Measurements from ENCODE around the gene NIPBL.
"Not testable (repeated sequence)": the region's sequence is repeated elsewhere in the genome, so short reads cannot be mapped to it uniquely, and the experiment has no call there.

The NIPBL gene

DNA sequence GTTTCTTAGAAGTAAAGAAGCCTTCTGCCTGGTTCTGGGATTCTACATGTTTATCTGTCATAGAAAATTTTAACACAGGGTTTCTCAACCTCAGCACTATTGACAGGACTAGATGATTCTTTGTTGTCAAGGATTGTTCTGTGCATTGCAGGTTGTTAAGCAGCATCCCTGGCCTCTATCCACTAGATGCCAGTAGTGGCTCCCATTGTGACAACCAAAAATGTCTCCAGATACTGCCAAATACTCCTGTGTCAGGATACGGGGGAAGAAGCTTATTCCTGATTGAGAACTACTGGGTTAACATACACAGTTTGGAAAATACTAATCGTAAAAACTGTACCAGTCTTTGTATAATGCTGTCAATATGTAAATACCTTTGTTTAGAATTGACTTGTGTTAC, 167.1 kb downstream of the NIPBL start:
- no peak for DNase-seq

DNA sequence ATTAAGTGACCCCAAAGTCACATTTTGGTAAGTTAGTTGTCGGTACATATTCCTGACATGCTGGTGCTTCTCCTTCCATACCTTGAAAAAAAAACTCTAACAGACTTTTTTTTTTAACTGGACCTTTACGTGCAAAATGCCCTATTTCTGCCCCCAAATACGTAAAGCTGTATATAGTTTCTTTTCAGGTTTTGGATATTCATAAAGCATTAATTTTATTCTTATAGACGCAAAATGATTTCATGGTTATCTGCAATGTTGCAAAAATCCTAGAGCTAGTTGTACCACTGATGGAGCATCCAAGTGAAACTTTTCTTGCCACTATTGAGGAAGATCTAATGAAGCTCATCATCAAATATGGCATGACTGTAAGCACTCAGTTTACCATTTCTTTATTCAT, 167.6 kb downstream of the NIPBL start:
- no peak for DNase-seq

DNA sequence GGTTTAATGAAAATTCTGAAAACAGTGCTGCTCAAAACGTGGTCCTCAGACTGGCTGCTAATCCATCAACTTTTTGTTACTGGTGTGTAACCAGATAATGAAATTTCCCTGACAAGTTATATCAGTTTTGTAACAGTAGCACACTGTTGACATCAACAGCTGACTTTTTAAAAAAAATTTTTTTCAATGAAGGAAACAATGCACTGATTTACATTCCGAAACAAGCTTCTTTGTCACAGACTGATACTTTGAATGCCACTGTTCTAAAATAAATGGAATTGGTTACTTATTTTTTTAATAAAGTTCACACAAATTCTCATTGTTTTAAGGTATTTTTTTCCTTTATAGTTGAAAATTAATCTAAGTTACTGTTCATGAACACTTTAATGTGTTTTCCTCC, 169.1 kb downstream of the NIPBL start:
- DNase-seq = no peak

DNA sequence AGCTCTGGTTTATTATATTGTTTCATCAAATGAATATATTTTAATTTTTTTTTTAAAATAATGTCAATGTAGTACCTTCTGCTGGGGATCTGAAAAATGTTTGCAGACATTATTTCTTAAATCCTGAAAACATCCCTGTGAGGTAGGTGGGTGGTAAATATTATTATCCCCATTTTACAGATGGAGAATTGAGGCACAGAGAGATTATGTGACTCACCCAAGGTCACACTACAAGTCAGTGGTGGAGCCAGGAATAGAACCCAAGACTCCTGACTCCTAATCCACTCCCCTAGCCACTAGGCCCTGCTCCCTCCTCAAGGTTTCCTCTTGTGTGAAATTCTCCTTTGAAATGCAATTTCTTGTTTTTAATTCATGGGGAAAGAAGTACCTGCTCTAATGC, 171.4 kb downstream of the NIPBL start:
- DNase-seq = no peak

DNA sequence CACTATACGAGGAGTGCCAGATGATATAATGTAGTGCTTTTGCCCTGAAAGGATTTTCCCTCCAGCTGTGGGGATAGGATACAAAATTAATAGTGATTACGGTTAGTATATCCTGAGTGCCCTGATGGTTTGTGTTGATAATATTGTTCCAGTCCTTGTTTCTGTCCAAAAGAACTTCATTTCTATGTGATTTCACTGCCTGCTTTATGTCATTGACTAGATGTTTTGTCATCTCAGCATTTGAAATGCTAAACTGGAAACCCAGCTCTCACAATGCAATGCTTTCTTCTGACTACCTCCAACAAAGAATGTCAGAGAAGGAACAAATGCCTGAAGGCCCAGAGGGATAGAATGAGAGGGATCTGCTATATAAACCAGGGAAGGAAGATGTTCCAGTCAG, 177.8 kb downstream of the NIPBL start:
- DNase-seq = no peak

DNA sequence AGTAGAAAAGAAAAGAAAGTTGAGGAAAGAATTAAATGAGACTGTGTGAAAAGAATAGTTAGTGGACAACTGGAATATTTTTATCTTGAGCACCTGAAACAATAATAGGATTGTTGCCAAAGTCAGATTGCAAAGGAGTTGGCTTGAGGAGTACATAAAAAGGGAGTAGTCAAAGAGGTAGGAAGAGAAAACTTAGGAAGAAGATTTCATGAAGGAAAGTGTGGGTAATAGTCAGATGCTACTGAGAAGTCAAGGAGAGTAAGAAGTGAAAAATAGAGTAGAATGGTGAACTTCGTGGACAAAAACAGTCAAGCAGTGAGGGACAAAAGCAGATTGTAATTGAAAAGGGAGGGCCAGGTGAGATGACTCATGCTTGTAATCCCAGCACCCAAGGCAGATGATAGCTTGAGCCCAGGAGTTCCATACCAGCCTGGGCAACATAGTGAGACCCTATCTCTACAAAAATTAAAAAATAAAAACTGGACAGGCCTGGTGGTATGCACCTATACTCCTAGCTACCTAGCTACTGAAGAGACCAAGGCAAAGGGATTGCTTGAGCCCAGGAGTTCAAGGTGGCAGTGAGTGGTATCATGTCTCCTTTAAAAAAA, 178.9 kb downstream of the NIPBL start:
- no peak for DNase-seq

DNA sequence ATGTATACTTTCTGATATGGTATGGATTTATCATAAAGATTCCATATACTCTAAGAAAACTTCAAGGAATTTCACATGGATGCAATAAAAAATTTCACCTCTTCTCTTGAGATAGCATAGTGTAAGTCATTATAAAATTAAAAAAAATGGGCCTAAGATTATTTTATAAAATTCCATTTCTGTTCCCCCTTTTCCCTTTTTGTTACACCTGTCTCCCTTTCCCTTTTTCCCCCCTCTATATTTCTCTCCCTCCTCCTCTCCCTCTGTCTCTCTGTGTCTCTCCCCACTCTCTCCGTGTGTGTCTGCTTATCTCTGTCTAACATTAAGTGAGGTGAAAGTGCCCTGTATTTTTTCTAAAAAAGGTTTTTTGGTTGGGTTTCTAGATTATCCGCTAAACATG, 180.2 kb downstream of the NIPBL start:
- DNase-seq = no peak

DNA sequence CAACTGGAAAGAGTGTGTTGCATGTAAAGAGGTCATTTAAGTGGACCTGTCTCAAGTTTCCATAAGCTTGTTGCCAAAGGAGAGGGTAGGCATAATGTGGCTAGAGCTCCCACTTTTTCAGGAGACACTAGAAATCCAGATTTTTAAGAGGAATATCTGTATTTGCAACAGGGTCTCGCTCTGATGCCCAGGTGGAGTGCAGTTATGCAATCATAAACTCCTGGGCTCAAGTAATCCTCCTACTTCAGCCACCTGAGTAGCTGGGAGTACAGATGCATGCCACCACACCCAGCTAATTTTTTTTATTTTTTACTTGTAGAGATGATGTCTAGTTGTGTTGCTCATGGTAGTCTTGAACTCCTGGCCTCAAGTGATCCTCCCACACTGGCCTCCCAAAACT, 183.5 kb downstream of the NIPBL start:
- no peak for DNase-seq

DNA sequence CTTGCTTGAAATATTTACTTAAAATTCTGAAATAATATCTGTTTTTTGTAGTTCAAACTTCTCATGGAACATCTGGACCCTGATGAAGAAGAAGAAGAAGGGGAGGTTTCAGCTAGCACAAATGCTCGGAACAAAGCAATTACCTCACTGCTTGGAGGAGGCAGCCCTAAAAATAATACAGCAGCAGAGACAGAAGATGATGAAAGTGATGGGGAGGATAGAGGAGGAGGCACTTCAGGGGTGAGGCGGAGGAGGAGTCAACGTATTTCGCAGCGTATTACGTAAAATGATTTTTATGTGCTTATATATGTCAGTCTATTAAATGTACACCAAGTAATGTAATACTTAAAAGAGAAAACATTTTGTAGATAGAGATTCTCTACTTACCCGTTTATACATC, 187.2 kb downstream of the NIPBL start:
- DNase-seq = no peak

DNA sequence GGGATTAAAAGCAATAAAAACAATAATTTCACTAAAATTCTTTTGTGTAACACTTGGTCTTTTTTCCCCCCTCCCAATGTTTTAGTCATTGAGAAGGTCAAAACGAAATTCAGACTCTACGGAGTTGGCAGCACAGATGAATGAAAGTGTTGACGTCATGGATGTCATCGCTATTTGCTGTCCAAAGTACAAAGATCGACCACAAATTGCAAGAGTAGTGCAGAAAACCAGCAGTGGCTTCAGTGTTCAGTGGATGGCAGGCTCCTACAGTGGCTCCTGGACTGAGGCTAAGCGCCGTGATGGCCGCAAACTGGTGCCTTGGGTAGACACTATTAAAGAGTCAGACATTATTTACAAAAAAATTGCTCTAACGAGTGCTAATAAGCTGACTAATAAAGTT, 187.9 kb downstream of the NIPBL start:
- DNase-seq = no peak

DNA sequence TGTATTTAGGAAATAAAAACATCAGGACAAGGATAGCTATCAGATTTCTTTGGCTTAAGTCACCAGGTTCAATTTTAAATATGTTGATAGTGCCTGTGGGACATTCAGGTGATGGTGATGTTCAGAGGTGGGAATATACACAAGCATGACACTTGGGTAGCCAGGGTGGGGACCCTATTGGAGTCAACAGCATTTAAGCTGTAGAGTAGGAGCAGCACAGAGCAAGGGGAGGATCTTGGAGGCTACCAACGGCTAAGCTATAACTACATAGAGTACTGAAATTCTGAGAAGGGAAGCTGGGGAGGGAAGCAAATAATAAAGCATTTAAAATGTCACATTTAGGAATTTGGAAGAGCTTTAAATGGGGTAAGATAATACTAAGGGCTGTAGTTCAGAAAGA, 194.9 kb downstream of the NIPBL start:
- no peak for DNase-seq

DNA sequence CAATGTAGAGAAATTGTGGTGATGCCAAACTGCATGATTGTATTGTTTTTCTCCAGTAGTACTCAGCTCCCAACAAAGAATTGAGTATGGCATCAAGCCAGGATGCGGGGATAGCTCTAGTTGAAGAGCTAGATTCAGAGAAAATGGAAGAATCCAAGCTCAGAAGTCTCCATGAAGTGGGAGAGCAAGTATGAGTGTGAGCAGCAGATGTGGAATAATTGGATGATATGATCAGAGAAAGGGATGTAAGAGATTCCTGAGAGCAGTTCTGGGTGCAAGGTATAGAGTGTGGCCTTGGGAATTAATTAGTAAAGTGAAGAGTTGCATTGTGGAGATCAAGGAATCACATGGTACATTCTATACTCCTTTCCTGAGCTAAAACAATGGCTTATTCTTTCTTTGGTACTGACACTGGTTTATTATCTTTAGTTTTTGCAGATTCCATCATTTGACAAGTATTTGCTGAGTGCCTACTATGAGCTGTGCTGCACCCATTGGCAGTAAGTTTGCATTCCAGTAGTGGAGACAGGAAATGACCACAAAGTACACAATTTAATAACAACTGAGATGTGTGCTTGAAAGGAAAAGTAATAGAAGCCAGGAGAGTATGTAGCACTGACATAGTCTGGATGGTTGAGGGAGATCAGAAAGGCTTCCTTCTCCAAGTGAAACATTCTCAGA, 195.5 kb downstream of the NIPBL start:
- DNase-seq = no peak

DNA sequence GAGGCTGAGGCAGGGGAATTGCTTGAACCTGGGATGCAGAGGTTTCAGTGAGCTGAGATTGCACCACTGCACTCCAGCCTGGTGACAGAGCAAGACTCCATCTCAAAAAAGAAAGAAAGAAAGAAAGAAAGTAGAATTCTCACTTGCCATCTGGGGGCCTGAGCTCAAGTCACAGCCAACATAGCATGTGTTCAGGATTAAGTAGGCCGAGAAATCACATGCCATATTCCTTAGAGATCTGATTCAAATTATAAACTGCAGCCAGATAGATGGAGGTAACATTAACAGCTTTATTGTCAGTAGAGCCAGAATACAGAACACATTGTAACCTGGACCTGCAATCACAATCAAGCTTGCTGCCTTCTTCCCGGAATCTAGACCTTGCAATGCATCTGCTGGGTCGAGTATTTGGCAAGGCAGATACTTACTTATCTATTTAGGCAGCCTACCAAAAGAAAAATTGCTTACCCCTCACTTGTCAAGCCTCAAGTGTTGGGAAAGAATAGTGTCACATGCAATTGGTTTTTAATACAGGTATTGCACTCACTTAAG, 198.9 kb downstream of the NIPBL start:
- DNase-seq = no peak

DNA sequence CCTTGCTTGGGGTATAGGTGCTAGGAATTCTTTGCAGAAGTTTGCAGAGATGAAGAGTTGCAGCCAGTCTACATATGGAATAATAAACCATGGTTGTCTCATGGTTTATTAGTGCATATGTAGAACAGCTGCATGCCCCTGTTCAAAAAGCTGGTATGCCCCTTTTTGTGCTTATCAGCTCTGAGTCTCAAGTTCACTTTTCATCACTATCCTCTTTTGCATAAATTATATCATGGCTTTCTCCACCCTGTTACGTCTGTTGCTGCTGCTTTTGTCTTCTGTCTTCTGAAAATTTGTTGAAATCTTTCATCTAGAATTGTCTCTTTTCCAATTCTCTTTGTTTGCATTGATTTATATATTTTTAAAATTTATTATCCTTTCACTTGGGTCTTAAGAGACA, 200.6 kb downstream of the NIPBL start:
- DNase-seq = no peak

DNA sequence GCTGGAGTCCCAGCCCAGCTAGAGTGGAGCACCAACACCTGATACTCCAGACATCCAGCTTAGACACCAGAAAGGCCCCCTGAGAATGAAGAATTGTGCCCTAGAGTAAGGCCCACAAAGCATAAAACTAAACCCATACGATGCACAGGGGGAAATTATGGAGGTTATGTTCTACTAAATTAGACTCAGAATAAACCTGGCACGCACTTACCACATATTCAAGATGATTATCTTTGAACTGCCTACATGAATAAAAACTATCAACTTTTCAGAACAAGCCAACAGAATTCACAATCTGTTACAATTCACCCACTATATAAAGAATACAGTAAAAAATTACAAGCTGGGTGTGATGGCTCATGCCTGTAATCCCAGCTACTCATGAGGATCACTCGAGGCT, 204.1 kb downstream of the NIPBL start:
- no peak for DNase-seq

DNA sequence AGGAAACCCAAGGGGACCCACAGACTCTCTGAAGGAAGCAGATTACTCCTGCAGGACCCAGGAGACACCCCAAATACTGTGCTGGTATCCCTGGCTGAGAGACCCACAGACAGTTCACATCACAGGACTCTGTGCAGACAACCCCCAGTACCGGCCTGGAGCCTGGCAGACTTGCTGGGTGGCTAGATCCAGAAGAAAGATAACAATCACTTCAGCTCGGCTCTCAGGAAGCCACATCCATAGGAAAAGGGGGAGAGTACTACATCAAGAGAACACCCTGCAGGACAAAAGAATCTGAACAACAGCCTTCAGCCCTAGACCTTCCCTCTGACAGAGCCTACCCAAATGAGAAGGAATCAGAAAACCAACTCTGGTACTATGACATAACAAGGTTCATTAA, 206.4 kb downstream of the NIPBL start:
- not testable (repeated sequence) for DNase-seq

DNA sequence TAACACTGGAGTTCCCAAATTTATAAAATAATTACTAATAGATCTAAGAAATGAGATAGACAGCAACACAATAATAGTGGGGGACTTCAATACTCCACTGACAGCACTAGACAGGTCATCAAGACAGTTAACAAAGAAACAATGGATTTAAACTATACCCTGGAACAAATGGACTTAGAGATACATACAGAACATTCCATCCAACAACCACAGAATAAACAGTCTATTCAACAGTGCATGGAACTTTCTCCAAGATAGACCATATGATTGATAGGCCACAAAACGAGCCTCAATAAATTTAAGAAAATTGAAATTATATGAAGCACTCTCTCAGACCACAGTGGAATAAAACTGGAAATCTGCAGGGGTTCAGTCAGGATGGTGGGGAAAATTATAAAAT, 209.5 kb downstream of the NIPBL start:
- not testable (repeated sequence) for DNase-seq

DNA sequence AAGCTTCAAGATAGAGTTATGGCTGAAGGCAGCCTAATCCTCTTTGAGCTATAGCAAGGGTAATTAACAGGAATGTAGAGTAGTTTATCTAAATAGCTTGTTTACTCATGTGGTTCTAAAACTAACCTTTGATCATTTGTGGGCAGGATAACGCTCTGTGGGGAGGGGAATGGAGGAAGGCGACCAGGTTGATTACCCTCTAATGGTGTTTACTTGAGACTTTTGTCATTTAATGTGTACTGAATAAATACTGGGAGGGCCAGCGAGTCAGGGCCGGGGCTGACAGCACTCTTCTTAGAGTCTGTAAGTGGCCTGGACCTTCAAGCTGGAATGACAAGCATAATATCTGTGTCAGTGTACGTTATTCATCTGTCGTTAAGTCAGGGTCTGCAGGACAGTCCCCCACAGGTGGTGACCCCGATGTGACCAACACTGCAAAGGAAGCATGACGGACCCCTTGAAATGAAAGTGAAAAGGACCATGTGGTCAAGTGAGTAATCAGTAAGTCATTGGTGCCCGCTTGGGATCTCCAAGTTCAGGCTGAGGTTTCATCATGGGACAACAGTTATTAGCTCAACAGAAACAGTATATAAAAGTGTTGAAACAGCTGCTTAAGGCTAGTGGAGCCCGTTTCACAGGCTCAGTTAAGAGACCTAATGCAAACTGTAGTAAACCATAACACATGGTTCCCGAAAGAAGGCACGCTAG, 210.1 kb downstream of the NIPBL start:
- no peak for DNase-seq

DNA sequence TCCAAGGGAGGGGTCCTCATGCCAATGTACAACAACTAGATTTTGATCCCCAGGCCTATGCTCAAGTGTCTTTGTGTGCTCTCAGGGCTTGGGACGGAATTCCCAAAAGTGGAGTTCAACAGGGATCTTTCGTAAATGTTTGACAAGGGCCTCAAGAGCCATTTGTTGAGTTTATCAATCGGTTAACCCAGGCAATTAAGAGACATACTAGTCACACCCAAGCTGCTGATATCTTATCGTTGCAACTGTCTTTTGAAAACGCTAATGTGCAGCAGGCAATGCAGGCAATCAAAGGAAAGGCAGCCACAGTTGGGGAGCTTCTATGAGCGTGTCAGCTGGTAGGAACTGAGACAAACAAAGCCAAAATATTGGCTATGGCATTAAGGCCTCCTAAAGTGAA, 211.4 kb downstream of the NIPBL start:
- no peak for DNase-seq

DNA sequence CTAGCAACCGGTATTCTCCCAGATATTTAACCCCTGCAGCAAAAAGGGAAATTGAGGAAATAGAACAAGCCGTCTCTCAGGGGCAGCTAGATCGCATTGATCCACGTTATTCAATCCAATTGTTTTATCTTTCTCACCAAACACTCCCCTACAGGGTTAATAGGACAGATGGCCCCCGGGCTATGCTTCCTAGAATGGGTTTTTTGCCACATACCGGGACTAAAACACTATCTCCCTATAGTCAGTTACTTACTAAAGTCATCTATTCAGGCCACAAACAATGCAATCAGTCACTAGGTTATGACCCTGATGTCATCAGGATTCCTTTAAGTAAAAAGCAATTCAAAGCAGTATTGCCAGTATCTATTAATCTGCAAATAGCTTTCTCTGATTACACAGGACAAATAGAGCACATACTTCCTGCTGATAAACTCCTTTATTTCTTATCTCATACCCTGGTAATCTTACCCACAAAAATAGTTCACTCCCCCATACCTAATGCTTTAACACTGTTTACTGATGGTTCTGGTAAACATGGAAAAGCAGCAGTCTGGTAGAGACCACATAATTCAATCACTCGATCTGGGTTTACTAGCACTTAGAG, 213.7 kb downstream of the NIPBL start:
- no peak for DNase-seq

DNA sequence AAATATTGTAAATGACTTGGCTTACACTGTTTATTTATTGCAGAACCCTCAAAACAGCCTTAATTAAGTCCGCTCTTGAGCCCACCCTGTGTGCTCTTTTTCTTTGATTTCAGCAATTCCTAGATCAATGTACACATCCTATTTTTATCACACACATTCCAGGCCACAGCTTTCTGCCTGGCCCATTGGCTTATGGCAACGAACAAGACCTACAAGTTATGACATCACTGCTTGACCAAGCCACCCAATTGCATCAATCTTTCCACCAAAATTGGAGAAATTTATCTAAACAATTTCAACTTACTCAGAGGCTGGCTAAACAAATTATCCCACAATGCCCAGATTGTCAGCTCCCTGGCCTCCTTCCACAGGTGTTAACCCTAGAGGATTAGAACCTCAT, 214.2 kb downstream of the NIPBL start:
- no peak for DNase-seq

DNA sequence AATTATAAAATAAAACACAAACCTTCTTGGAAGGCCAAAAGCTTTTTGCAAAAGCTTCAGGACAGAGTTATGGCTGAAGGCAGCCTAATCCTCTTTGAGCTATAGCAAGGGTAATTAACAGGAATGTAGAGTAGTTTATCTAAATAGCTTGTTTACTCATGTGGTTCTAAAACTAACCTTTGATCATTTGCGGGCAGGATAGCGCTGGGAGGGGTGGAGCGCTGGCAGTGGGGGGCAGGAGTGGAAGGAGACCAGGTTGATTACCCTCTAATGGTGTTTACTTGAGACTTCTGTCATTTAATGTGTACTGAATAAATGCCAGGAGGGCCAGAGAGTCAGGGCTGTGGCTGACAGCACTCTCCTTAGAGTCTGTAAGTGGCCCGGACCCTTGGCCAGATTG, 217.2 kb downstream of the NIPBL start:
- DNase-seq = not testable (repeated sequence)

DNA sequence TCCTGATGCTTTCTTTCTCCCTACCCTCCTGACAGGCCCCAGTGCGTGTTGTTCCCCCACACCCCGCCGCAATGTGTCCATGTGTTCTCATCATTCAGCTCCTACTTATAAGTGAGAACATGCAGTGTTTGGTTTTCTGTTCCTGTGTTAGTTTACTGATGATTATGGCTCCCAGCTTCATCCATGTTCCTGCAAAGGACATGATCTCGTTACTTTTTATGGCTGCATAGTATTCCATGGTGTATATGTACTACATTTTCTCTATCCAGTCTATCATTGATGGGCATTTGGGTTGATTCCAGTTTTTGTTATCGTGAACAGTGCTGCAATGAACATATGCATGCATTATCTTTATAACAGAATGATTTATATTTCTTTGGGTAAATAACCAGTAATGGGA, 222.7 kb downstream of the NIPBL start:
- DNase-seq = not testable (repeated sequence)

DNA sequence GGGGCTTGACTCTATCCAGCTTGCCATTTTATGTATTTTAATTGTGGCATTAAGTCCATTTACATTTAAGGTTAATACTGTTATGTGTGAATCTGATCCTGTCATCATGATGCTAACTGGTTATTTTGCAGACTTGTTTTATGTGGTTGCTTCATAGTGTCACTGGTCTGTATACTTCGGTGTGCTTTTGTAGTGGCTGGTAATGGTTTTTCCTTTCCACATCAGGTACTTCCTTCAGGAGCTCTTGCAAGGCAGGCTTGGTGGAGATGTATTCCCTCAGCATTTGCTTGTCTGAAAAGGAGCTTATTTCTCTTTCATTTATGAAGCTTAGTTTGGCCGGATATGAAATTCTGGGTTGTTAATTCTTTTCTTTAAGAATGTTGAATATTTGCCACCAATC, 226.7 kb downstream of the NIPBL start:
- DNase-seq = no peak
